DMS53 treated with DMSO at 0.1 percent for 48 hours (cell line): ENCODE data around the gene TTC28.
"Not testable (repeated sequence)": the region's sequence is repeated elsewhere in the genome, so short reads cannot be mapped to it uniquely, and the experiment has no call there.

Source experiments
- DNase-seq: peaks from one replicate; lab custom pipeline; 2025; ENCODE audit not compliant: unreplicated experiment; lab: John Stamatoyannopoulos, UW

Gene TTC28

GRCh38 chr22:28604966-28605761 is 74.5 kb downstream of the TTC28 start:
- no peak for DNase-seq

DNA sequence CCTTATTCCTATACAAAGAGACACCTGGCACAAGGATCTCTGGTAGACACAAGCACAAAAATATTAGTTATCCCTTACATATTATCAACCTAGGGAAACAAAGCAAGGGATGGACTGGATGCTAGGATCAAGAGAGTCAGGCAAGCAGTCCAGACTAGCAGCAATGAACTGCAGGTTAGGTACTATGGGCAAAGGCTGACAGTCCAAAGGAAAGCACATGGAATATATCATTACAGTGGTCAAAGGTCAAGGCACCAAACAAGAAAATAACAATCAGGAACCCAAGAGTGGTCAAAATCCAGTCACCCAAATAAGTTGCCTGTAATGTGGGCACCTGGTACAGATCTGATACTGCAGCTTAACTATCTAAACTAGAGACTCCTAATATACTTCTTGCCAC is 77.7 kb downstream of the TTC28 start:
- DNase-seq, result no peak

- peak; percentile 14 for DNase-seq
Measured at GRCh38 chr22:28600546-28601143, 79.0 kb downstream of the TTC28 start.

DNA sequence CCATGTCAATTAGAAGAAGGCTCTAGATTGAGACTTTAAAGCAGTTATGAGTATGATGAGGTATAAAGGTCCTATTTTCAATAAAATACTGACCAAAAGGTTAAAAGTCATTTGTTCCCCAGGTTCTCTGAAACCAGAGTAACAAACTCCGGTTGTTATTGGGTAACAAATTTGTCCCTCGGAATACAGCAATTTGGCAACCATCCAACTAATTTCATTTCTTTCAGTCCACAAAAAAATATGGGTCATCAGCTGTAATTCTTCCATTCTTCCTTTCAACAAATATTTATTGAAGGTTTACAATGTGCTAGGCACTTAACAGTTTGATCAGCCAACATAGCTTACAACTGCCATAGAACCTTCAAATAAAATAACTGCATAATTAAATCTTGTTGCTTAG is 79.9 kb downstream of the TTC28 start:
- no peak for DNase-seq

DNA sequence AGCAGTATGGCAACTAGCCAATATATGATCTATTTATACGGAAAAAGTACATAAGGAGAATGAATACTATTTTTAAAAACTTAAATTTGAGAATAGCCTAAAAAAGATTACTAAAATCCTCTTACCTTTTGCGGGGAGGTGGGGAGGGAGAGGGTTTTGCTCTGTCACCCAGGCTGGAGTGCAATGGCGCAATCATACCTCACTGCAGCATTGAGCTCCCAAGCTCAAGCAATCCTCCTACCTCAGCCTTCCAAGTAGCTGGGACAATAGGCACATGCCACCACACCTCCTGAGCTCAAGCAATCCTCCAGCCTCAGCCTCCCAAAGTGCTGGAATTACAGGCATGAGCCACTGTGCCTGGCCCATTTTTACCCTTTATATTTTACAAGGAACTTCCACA is 82.0 kb downstream of the TTC28 start:
- no peak for DNase-seq

- DNase-seq, result peak; percentile 0
Measured at GRCh38 chr22:28594797-28595462, 84.7 kb downstream of the TTC28 start.

DNA sequence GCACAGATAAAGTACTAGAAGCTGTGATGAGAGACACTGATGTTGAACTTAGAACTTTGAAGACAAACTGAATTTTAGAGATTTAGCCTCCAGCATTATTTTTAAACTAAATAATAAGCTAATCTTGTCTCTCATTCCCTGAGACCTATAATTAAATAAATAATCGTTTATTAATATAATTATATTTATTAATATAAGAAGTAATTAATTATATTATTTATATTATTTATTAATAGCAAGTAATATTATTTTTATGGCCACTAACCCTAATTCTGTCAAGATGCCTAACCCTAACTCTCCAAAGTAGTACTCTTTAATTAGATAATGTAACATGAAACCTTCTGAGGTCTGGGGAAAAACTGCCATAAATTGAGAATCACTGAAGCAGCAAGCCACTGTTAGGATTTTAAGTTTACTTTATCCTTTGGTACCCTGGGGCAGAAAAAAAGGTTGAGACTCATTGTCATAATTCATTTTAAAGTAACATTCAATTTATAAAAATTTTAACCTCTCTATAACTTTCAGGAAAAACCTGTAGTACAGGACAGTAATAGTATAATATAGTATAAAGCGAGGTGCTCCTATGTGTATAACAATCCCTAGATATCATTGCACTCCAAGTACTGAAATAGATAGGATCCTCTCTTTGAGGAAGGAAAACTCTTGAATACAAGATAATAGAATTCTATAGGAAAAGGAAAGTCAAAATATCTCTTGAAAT is 85.4 kb downstream of the TTC28 start:
- no peak for DNase-seq

- DNase-seq, result no peak
Measured at GRCh38 chr22:28593299-28593698, 86.3 kb downstream of the TTC28 start.

GRCh38 chr22:28589102-28589750 is 90.4 kb downstream of the TTC28 start:
- DNase-seq, result no peak

- DNase-seq, result no peak
Measured at GRCh38 chr22:28585324-28585723, 94.3 kb downstream of the TTC28 start.

DNA sequence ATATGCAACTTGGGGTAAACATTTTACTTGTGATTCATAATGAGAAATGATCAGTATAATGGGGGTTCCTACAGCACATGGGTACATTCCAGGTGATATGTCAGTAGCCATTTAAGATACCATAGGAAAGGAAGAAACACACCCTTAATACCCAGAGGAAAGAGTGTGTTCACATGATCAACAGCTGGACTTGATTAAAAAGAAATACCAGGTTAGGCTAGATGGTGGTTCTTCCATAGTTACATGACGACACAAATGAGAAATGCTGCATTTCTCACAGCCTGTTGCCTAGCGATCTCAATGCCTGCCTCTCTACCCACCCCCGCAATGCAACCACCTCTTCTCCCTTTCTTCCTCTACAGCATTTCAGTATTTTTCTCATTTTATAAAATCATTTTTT is 96.8 kb downstream of the TTC28 start:
- DNase-seq, result no peak

GRCh38 chr22:28581016-28581415 is 98.6 kb downstream of the TTC28 start:
- DNase-seq, result no peak

GRCh38 chr22:28576162-28576561 is 103.5 kb downstream of the TTC28 start:
- DNase-seq, result no peak

DNA sequence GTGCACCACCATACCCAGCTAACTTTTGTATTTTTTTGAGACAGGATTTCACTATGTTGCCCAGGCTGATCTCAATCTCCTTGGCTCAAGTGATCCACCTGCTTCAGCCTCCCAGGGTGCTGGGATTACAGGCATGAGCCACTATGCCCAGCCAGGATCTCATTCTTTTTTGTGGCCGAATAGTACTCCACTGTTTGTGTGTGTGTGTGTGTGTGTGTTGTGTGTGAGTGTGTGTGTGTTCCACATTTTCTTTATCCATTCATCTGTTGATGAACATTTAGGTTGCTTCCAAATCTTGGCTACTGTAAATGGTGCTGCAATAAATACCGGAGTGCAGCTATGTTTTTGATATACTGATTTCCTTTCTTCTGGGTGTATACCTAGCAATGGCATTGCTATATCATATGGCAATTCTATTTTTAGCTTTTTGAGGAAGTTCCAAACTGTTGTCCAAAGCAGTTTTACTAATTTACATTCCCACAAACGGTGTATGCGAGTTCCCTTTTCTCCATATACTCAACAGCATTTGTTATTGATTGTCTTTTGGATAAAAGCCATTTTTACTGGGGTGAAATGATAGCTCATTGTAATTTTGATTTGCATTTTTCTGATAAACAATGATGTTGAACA is 105.4 kb downstream of the TTC28 start:
- DNase-seq, result no peak

GRCh38 chr22:28570696-28571373 is 108.8 kb downstream of the TTC28 start:
- DNase-seq, result no peak

DNA sequence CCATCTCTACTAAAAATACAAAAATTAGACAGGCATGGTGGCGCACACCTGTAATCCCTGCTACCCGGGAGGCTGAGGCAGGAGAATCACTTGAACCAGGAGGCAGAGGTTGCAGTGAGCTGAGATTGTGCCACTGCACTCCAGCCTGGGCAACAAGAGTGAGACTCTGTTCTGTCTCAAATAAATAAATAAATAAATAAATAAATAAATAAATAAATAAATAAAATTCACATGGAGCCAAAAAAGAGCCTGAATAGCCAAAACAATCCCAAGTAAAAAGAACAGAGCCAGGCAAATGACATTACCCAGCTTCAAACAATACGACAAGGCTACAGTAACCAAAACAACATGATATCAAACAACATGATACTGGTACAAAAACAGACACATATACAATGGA is 110.7 kb downstream of the TTC28 start:
- not testable (repeated sequence) for DNase-seq

DNA sequence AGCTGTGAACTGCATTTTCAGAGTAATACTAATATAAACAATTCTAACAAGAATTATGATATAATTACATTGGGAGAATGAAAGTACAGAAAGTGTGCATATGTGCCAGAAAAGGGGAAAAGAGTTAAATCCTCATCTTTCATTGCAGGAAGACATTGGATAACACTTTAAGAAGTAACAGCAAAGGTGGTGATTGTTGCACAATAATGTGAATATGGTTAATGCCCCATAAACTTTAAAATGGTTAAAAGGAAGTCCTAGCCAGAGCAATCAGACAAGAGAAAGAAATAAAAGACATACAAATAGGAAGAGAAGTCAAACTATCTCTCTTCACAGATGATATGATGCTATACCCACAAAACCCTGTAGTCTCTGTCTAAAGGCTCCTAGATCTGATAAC is 111.5 kb downstream of the TTC28 start:
- no peak for DNase-seq

- DNase-seq, result not testable (repeated sequence)
Measured at GRCh38 chr22:28566920-28567499, 112.6 kb downstream of the TTC28 start.

DNA sequence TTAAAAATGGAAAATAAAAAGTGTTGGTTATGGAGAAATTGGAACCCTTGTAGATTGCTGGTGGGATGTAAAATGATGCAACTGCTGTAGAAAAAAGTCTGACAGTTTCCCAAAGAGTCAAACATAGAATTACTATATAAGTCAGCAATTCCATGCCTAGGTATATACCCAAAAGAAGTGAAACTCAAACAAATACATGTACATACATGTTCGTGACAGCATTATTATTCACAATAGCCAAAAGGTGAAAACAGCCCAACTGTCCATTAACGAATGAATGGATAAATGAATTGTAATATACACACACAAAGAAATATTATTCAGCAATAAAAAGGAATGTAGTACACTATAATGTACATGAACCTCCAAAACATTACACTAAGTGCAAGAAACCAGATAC is 116.0 kb downstream of the TTC28 start:
- DNase-seq, result no peak

- no peak for DNase-seq
Measured at GRCh38 chr22:28562324-28562723, 117.3 kb downstream of the TTC28 start.
